A549 (cell line): ENCODE measurements around the gene PAQR8. TPM values are rescaled to one million over a fixed set of nuclear protein-coding genes. Genes with fewer than 3 reads are reported as not detected.
A peak's percentile ranks its signal among the peaks of the same experiment; 100 is the strongest.
"Not testable (repeated sequence)": the region's sequence is repeated elsewhere in the genome, so short reads cannot be mapped to it uniquely, and the experiment has no call there.

Experiments
- ATAC-seq, 2 experiments: fragments of 200-7000 bp in 1 of 2; fragments of >200 bp in 1 of 2; cut with Nextera tagmentation in 1 of 2; cut with Tn5 transposase in 1 of 2; 3 replicates each; pipeline versions ENCODE4 v1.8.0 to v1.9.1; 2018 to 2020; ENCODE audit warnings: mild to moderate bottlenecking in 1 of 2, moderate library complexity in 1 of 2
- CTCF ChIA-PET: fragments of 300-600 bp; sonication (Branson Sonifier 250); formaldehyde crosslinking; extraction: SDS; loops from one replicate; lab custom pipeline; 2021; ENCODE audit warnings: antibody characterized with exemption, inconsistent platforms; lab: Yijun Ruan, JAX
- POLR2A ChIA-PET: fragments of 350-600 bp; formaldehyde crosslinking; extraction: SDS; loops from one replicate; lab custom pipeline; 2021; ENCODE audit warnings: antibody characterized with exemption, inconsistent platforms; lab: Yijun Ruan, JAX
- DNase-seq, 2 experiments: peaks; one replicate each; pipeline versions ENCODE4 v3.0.0 to v3.0.0-alpha.2; 2011 to 2016; ENCODE audit warnings: low read depth in 1 of 2, low spot score in 1 of 2
- FAIRE-seq: peaks from 2 replicates; lab custom pipeline; 2011; peaks lifted over from hg19 to GRCh38; lab: Jason Lieb, UNC
- H3K27ac ChIP-seq, 2 experiments: fragments of >200 bp; sonication (Bioruptor Twin); formaldehyde crosslinking; 3 replicates each; pipeline ENCODE4 v1.5.1; 2016 to 2017
- H3K4me1 ChIP-seq: fragments of >200 bp; sonication (Bioruptor Twin); formaldehyde crosslinking; 3 replicates; pipeline ENCODE4 v1.6.1; 2016
- H3K4me2 ChIP-seq: fragments of >200 bp; sonication (Bioruptor Twin); formaldehyde crosslinking; 3 replicates; pipeline ENCODE4 v1.6.1; 2016
- H3K4me3 ChIP-seq: fragments of >200 bp; sonication (Bioruptor Twin); formaldehyde crosslinking; 3 replicates; pipeline ENCODE4 v1.5.1; 2016
- H3K9me3 ChIP-seq: fragments of >200 bp; sonication (Bioruptor Twin); formaldehyde crosslinking; 3 replicates; pipeline ENCODE4 v1.6.1; 2016
- ATOH8 ChIP-seq: fragments of 250-450 bp; sonication (Bioruptor Pico); IDR thresholded peaks from 2 replicates; pipeline ENCODE4 v1.5.0; 2020; ENCODE audit warnings: low read depth, mild to moderate bottlenecking, moderate library complexity
- CHD2 ChIP-seq: fragments of 150-350 bp; IDR thresholded peaks from 2 replicates; pipeline ENCODE4 v1.6.1; 2014; ENCODE audit warnings: low read length; ENCODE audit not compliant: partially characterized antibody
- EHF ChIP-seq: fragments of 250-450 bp; sonication (Bioruptor Pico); IDR thresholded peaks from 2 replicates; pipeline ENCODE4 v1.5.0; 2020; ENCODE audit warnings: mild to moderate bottlenecking
- EHMT2 ChIP-seq: fragments of 200-600 bp; sonication (generic); IDR thresholded peaks from 2 replicates; pipeline ENCODE4 v1.6.1; 2016; ENCODE audit warnings: antibody characterized with exemption, low read depth, mild to moderate bottlenecking, moderate library complexity
- FOSB ChIP-seq: fragments of 250-450 bp; sonication (Bioruptor Pico); IDR thresholded peaks from 2 replicates; pipeline ENCODE4 v1.5.0; 2020; ENCODE audit warnings: mild to moderate bottlenecking, moderate library complexity
- HDAC2 ChIP-seq: fragments of 200-600 bp; sonication (generic); IDR thresholded peaks from 2 replicates; pipeline ENCODE4 v1.6.1; 2016
- HEYL ChIP-seq: fragments of 250-450 bp; sonication (Bioruptor Pico); IDR thresholded peaks from 2 replicates; pipeline ENCODE4 v1.8.0; 2021; ENCODE audit warnings: mild to moderate bottlenecking, moderate library complexity
- JUN ChIP-seq, 2 experiments: fragments of >200 bp; sonication (Bioruptor Twin); formaldehyde crosslinking; IDR thresholded peaks; 2 replicates in 1 of 2; 3 replicates in 1 of 2; pipeline ENCODE4 v1.6.1; 2016 to 2017
- KDM1A ChIP-seq: fragments of 200-600 bp; sonication (generic); IDR thresholded peaks from 2 replicates; pipeline ENCODE4 v1.6.1; 2016; ENCODE audit warnings: low read depth, mild to moderate bottlenecking
- MAZ ChIP-seq: fragments of 150-350 bp; IDR thresholded peaks from 2 replicates; pipeline ENCODE4 v1.6.1; 2014; ENCODE audit warnings: antibody characterized with exemption, low read depth, low read length, borderline replicate concordance
- NR3C1 ChIP-seq: fragments of >200 bp; sonication (Bioruptor Twin); formaldehyde crosslinking; IDR thresholded peaks from 3 replicates; pipeline ENCODE4 v1.6.1; 2017
- PBX3 ChIP-seq: IDR thresholded peaks from 2 replicates; pipeline ENCODE4 v1.6.1; 2012
- PHF8 ChIP-seq: fragments of 200-600 bp; sonication (generic); IDR thresholded peaks from 2 replicates; pipeline ENCODE4 v1.6.1; 2016; ENCODE audit warnings: low read depth, mild to moderate bottlenecking, antibody characterized with exemption, moderate library complexity, borderline replicate concordance
- RCOR1 ChIP-seq: fragments of 150-350 bp; IDR thresholded peaks from 2 replicates; pipeline ENCODE4 v1.6.1; 2014; ENCODE audit warnings: antibody characterized with exemption, low read length, low read depth
- REST ChIP-seq: fragments of 200-600 bp; sonication (generic); IDR thresholded peaks from 2 replicates; pipeline ENCODE4 v1.6.1; 2016; ENCODE audit warnings: antibody characterized with exemption, mild to moderate bottlenecking, moderate library complexity
- TP53 ChIP-seq: fragments of 250-450 bp; sonication (Bioruptor Pico); IDR thresholded peaks from 2 replicates; pipeline ENCODE4 v1.5.0; 2021; ENCODE audit warnings: mild to moderate bottlenecking, moderate library complexity
- ZC3H11A ChIP-seq: fragments of 450-650 bp; IDR thresholded peaks from 2 replicates; pipeline ENCODE4 v1.6.1; 2014; ENCODE audit warnings: antibody characterized with exemption, mild to moderate bottlenecking
- ZFP36 ChIP-seq: fragments of 450-650 bp; IDR thresholded peaks from 2 replicates; pipeline ENCODE4 v1.6.1; 2014; ENCODE audit warnings: borderline replicate concordance; ENCODE audit not compliant: partially characterized antibody
- ZNF302 ChIP-seq: fragments of 250-450 bp; sonication (Bioruptor Pico); IDR thresholded peaks from 2 replicates; pipeline ENCODE4 v1.9.0; 2021; ENCODE audit warnings: inconsistent platforms, mild to moderate bottlenecking, moderate library complexity
- ZSCAN20 ChIP-seq: fragments of 250-450 bp; sonication (Bioruptor Pico); IDR thresholded peaks from 2 replicates; pipeline ENCODE4 v1.8.0; 2022; ENCODE audit warnings: mild to moderate bottlenecking, moderate library complexity
- WGBS: methylation state at CpG from one replicate; pipeline ENCODE4 v1.1.6; 2017; ENCODE audit errors: missing lambda C conversion rate; 5-methylcytosine and 5-hydroxymethylcytosine counted together
- polyA plus RNA-seq, 4 experiments: library from polyadenylated mRNA; depleted of rRNA in 3 of 4; stranded (reverse); fragments of >200 nt; fragmentation: RNase III in 1 of 4; extraction: RNeasy Plus Mini Kit Qiagen cat#74134 plus additional on column Dnase treatment in 1 of 4; gene quantifications; 2 replicates in 3 of 4; 3 replicates in 1 of 4; pipeline ENCODE4 v1.2.3, GENCODE V29; 2011 to 2017
- TF ChIP-seq, protein P1 (sequence below): IDR thresholded peaks from 2 replicates; pipeline ENCODE4 v1.6.1; 2012; ENCODE audit warnings: low read depth, borderline replicate concordance

PAQR8 gene
- polyA plus RNA-seq, 2 of the 4 experiments (the other 2 are of a cell fraction), result 0.80 to 1.2 TPM

DNA sequence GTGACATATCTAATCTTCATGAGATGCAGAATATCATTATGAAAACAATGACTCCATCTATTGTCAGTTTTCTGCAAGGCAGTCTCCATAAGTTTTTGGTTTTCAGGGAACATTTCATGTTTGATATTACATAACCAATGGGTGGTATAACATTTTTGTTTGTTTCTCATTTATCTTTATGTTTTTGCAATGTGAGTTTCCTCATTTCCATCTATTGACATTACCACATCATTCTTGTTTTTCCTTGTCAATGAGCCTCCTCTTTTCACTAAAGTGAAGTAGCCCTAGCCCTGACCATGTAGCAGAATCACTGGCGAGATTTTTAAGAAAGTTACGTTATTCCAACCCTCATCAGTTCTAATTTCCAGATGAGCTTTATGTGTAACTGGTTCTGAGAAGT lies 62.6 kb downstream of the PAQR8 start:
- CTCF ChIA-PET, result no interaction called here
- TF ChIP-seq, protein P1, sequence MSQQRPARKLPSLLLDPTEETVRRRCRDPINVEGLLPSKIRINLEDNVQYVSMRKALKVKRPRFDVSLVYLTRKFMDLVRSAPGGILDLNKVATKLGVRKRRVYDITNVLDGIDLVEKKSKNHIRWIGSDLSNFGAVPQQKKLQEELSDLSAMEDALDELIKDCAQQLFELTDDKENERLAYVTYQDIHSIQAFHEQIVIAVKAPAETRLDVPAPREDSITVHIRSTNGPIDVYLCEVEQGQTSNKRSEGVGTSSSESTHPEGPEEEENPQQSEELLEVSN, result no peak
- no peak for TF ChIP-seq ZNF302
- no peak for TF ChIP-seq HEYL (CRISPR knock-in tag)
- TF ChIP-seq ZSCAN20 (CRISPR knock-in tag), result no peak
- no peak for TF ChIP-seq ATOH8 (CRISPR knock-in tag)
- no peak for TF ChIP-seq JUN (IDR thresholded peaks at IDR 0.05)
- H3K27ac ChIP-seq, result no peak overlapping the region
- DNase-seq (no peak), FAIRE-seq (no peak), ATAC-seq (no peak)
- POLR2A ChIA-PET, result no interaction called here
- peaks cover 25% of the 10 kb centered on the region for H3K4me1 ChIP-seq
- H3K4me2 ChIP-seq, result peak overlapping the region; percentile 58; the same call in 2 of the 3 replicates
- no peaks in the 10 kb centered on the region for H3K9me3 ChIP-seq
- 91% methylated on average over 2 of the region's 2 CpGs for WGBS
- no peak overlapping the region for H3K4me3 ChIP-seq

DNA sequence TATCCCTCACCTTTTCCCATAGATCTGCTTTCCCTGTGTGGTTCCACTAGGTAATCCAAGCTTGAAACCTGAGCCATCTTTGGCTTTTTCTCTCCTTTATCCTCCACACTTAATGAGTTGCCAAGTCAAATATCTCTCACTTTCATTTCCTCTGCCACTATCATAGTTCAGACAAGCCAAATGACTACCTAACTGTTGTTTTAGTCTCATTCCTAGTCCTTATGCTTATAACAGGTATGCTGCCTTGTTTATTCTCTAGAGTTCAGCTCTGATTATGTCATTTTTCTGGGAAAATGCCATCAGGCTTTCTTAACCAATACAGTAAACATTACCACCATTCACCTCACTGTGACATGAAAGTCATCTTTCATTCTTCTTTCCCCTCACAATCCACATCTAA lies 64.7 kb downstream of the PAQR8 start:
- Histone ChIP-seq H3K9me3 (no peaks in the 10 kb centered on the region), H3K4me2 (no peak overlapping the region), H3K27ac (no peak overlapping the region), H3K4me1 (peaks cover 20% of the 10 kb centered on the region), H3K4me3 (no peak overlapping the region)
- POLR2A ChIA-PET, result no interaction called here
- ATAC-seq (no peak), FAIRE-seq (no peak), DNase-seq (no peak)
- CTCF ChIA-PET, result interaction anchor here (1.0 kb wide), 1 partner anchor 569 kb away, joined by 3 read pairs; no protein-coding TSS in a partner anchor
- no peak for TF ChIP-seq MAZ
- TF ChIP-seq, protein P1, result no peak
- no peak for TF ChIP-seq NR3C1
- no peak for TF ChIP-seq ATOH8 (CRISPR knock-in tag)
- TF ChIP-seq KDM1A, result no peak
- no peak for TF ChIP-seq TP53 (CRISPR knock-in tag)
- no peak for TF ChIP-seq ZC3H11A
- TF ChIP-seq PHF8, result no peak
- no peak for TF ChIP-seq CHD2
- TF ChIP-seq PBX3, result no peak
- no peak for TF ChIP-seq REST
- no peak for TF ChIP-seq RCOR1
- no peak for TF ChIP-seq FOSB (CRISPR knock-in tag)
- no peak for TF ChIP-seq EHF (CRISPR knock-in tag)
- TF ChIP-seq HDAC2, result no peak
- no peak for TF ChIP-seq EHMT2
- no peak for TF ChIP-seq ZFP36

DNA sequence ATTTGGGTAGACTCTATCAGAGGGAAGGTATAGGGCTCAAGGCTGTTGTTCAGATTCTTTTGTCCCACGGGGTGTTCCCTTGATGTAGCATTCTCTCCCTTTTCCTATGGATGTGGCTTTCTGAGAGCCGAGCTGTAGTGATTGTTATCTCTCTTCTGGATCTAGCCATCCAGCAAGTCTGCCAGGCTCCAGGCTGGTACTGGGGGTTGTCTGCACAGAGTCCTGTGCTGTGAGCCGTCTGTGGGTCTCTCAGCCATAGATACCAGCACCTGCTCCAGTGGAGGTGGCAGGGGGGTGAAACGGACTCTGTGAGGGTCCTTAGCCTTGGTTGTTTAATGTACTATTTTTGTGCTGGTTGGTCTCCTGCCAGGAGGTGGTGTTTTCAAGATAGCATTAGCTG lies 71.3 kb downstream of the PAQR8 start:
- H3K27ac ChIP-seq, H3K4me1 ChIP-seq, ATAC-seq, H3K4me3 ChIP-seq, FAIRE-seq, DNase-seq, POLR2A ChIA-PET, H3K4me2 ChIP-seq, H3K9me3 ChIP-seq: not testable (repeated sequence)
- CTCF ChIA-PET, result interaction anchor here (0.7 kb wide), 1 partner anchor 16 kb away, joined by 3 read pairs; no protein-coding TSS in a partner anchor
- 84% methylated on average over 3 of the region's 4 CpGs for WGBS
